ENCODE measurements around the gene CD79A. TPM values are rescaled to one million over a fixed set of nuclear protein-coding genes. Genes with fewer than 3 reads are reported as not detected.

Gene CD79A
- total RNA-seq, 1 experiment from 2014 or later = 0.59 TPM

DNA sequence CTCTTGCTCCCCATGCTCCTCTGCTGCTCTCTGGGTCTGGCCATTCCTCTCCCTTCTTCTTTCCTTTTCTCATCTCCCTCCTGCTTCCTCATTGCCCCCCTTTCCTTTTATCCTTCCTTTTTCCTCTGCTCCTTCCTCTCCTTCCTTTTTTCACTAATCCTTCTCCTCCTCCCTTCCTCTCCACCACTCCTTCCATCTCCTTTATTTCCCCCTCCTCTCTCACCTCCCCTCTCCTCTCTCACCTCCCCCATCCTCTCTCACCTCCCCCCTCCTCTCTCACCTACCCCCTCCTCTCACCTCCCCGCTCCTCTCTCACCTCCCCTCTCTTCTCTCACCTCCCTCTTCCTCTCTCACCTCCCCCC lies 19.5 kb downstream of the CD79A start:
- TF ChIP-seq CTCF (conservative IDR thresholded peaks at IDR 0.05) = no peak
- TF ChIP-seq EZH2 (IDR thresholded peaks at IDR 0.05; ENCODE audit: low read depth) = no peak
- H4K20me1 ChIP-seq (ENCODE audit: insufficient read depth) = peaks cover 14% of the 10 kb centered on the region
- no peak overlapping the region for H3K4me3 ChIP-seq
- no peaks in the 10 kb centered on the region for H3K4me1 ChIP-seq (replicated peaks; ENCODE audit: insufficient read depth)
- DNase-seq = no peak
- no peaks in the 10 kb centered on the region for H3K9me2 ChIP-seq (ENCODE audit: insufficient read depth)
- no peak overlapping the region for H3K27ac ChIP-seq
- peaks cover 9% of the 10 kb centered on the region; the same call in 1 of the 2 replicates for H3F3A ChIP-seq (ENCODE audit: insufficient read depth, low read depth)
- intact Hi-C loops (cut with micrococcal nuclease; ENCODE audit: unreplicated experiment) = no loop called here
- no peak overlapping the region for H3K4me2 ChIP-seq
- no TSS peak for BruUV-seq (replicated peaks)
- ChIA-PET CTCF (no interaction called here), POLR2A (ENCODE audit: unreplicated experiment) (no interaction called here)
- no peak overlapping the region for H2AFZ ChIP-seq
- H3K27me3 ChIP-seq (ENCODE audit: insufficient read depth, low read depth) = no peaks in the 10 kb centered on the region
- H3K36me3 ChIP-seq (ENCODE audit: low read depth) = peaks cover 10% of the 10 kb centered on the region; the same call in 1 of the 2 replicates
- no peaks in the 10 kb centered on the region for H3K9me3 ChIP-seq (ENCODE audit: insufficient read depth, low read depth)
- no peaks in the 10 kb centered on the region for H3K79me2 ChIP-seq (ENCODE audit: low read depth)

DNA sequence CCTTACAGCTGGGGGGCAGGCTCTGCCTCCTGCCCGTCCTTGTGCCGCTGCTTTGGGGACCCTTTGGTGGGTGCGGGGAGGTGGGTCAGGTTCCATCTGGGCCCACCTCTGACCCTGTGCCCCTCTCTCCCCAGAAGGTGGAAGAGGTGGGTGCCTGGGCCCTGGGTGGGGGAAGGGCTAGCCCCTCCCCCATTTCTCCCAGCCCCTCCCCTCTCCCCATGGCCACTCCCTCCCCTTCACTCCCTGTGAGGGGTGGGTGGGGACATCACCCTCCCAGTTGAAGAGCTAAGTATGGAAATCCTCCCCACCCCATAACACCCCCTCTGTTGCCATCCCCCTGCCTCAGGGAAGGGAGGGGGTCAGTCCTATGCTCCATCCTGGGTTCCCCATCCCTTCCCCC lies 20.1 kb downstream of the CD79A start:
- H3F3A ChIP-seq (ENCODE audit: insufficient read depth, low read depth) = peaks cover 9% of the 10 kb centered on the region; the same call in 1 of the 2 replicates
- no peak overlapping the region for H3K27ac ChIP-seq
- intact Hi-C loops (cut with micrococcal nuclease; ENCODE audit: unreplicated experiment) = no loop called here
- no peaks in the 10 kb centered on the region for H3K27me3 ChIP-seq (ENCODE audit: insufficient read depth, low read depth)
- peaks cover 14% of the 10 kb centered on the region for H4K20me1 ChIP-seq (ENCODE audit: insufficient read depth)
- no peaks in the 10 kb centered on the region for H3K9me2 ChIP-seq (ENCODE audit: insufficient read depth)
- BruUV-seq (replicated peaks) = no TSS peak
- no peaks in the 10 kb centered on the region for H3K79me2 ChIP-seq (ENCODE audit: low read depth)
- H2AFZ ChIP-seq = no peak overlapping the region
- no peaks in the 10 kb centered on the region for H3K4me1 ChIP-seq (replicated peaks; ENCODE audit: insufficient read depth)
- H3K9me3 ChIP-seq (ENCODE audit: insufficient read depth, low read depth) = no peaks in the 10 kb centered on the region
- H3K4me2 ChIP-seq = no peak overlapping the region
- no peak overlapping the region for H3K4me3 ChIP-seq
- ChIA-PET POLR2A (ENCODE audit: unreplicated experiment) (no interaction called here), CTCF (no interaction called here)
- TF ChIP-seq CTCF (conservative IDR thresholded peaks at IDR 0.05) = no peak
- TF ChIP-seq EZH2 (IDR thresholded peaks at IDR 0.05; ENCODE audit: low read depth) = no peak
- H3K36me3 ChIP-seq (ENCODE audit: low read depth) = peaks cover 6% of the 10 kb centered on the region; the same call in 1 of the 2 replicates
- no peak for DNase-seq

GRCh38 chr19:41897820-41898219 lies 20.7 kb downstream of the CD79A start:
- CTCF ChIA-PET = no interaction called here
- Histone ChIP-seq H3K4me1 (replicated peaks; ENCODE audit: insufficient read depth) (no peaks in the 10 kb centered on the region), H3K9me2 (ENCODE audit: insufficient read depth) (no peaks in the 10 kb centered on the region), H3K36me3 (ENCODE audit: low read depth) (peaks cover 6% of the 10 kb centered on the region; the same call in 1 of the 2 replicates), H4K20me1 (ENCODE audit: insufficient read depth) (peaks cover 14% of the 10 kb centered on the region), H3K27me3 (ENCODE audit: insufficient read depth, low read depth) (no peaks in the 10 kb centered on the region), H3F3A (ENCODE audit: insufficient read depth, low read depth) (peaks cover 9% of the 10 kb centered on the region; the same call in 1 of the 2 replicates), H3K9me3 (ENCODE audit: insufficient read depth, low read depth) (no peaks in the 10 kb centered on the region), H3K27ac (no peak overlapping the region), H3K4me3 (no peak overlapping the region), H3K79me2 (ENCODE audit: low read depth) (no peaks in the 10 kb centered on the region), H2AFZ (no peak overlapping the region), H3K4me2 (no peak overlapping the region)
- TF ChIP-seq CTCF (conservative IDR thresholded peaks at IDR 0.05) (no peak), EZH2 (IDR thresholded peaks at IDR 0.05; ENCODE audit: low read depth) (no peak)
- no TSS peak for BruUV-seq (replicated peaks)
- DNase-seq = no peak
- POLR2A ChIA-PET (ENCODE audit: unreplicated experiment) = no interaction called here
- intact Hi-C loops (cut with micrococcal nuclease; ENCODE audit: unreplicated experiment) = no loop called here

Measured in PC-9 (cell line).